HepG2 (cell line): ENCODE results near the gene FSIP1. TPM values are rescaled to one million over a fixed set of nuclear protein-coding genes. Genes with fewer than 3 reads are reported as not detected.

Source experiments
- ATAC-seq: fragments of 200-7000 bp; cut with Tn5 transposase; 3 replicates; pipeline ENCODE4 v1.9.1; 2020; ENCODE audit warnings: mild to moderate bottlenecking, moderate library complexity
- BruUV-seq: library from RNA; stranded (reverse); fragments of 400-500 nt; replicated peaks from 2 replicates; lab custom pipeline; 2021; lab: Mats Ljungman, UMichigan
- CTCF ChIA-PET: fragments of 300-600 bp; formaldehyde crosslinking; extraction: SDS; loops from one replicate; lab custom pipeline; 2021; ENCODE audit warnings: low total read pairs, inconsistent platforms, low intra/inter-chr PET ratio; lab: Yijun Ruan, JAX
- POLR2A ChIA-PET: fragments of 350-600 bp; sonication (Branson Sonifier 250); formaldehyde crosslinking; loops from one replicate; lab custom pipeline; 2020; ENCODE audit warnings: antibody characterized with exemption, inconsistent platforms; lab: Yijun Ruan, JAX
- DNase-seq: peaks from one replicate; pipeline ENCODE4 v3.0.0-alpha.2; 2015; ENCODE audit warnings: low spot score
- FAIRE-seq: peaks from 3 replicates; lab custom pipeline; 2011; peaks lifted over from hg19 to GRCh38; lab: Jason Lieb, UNC
- H2AFZ ChIP-seq: one replicate; pipeline ENCODE4 v1.6.1; 2011; ENCODE audit warnings: low read length, inconsistent platforms
- H3K27ac ChIP-seq: fragments of 300-600 bp; 3 replicates; pipeline ENCODE4 v1.8.0; 2011; ENCODE audit warnings: mixed run types, mild to moderate bottlenecking, mixed read lengths, low read length, inconsistent platforms; ENCODE audit not compliant: insufficient read depth; ENCODE audit errors: extremely low read length
- H3K27me3 ChIP-seq, 2 experiments: fragments of 200-600 bp in 1 of 2; 2 replicates in 1 of 2; 3 replicates in 1 of 2; pipeline versions ENCODE4 v1.6.0 to v1.8.0; 2011; ENCODE audit warnings: low read length in 2 of 2, mild to moderate bottlenecking in 2 of 2, moderate library complexity in 2 of 2, inconsistent platforms in 1 of 2; ENCODE audit not compliant: insufficient read depth in 2 of 2, control insufficient read depth in 1 of 2
- H3K36me3 ChIP-seq, 2 experiments: fragments of 200-600 bp in 1 of 2; replicated peaks in 1 of 2; 2 replicates in 1 of 2; 3 replicates in 1 of 2; pipeline versions ENCODE4 v1.5.1 to v1.8.0; 2011; ENCODE audit warnings: low read length in 2 of 2, inconsistent platforms in 1 of 2; ENCODE audit not compliant: insufficient read depth in 2 of 2, control insufficient read depth in 1 of 2
- H3K4me1 ChIP-seq: 2 replicates; pipeline ENCODE4 v1.5.1; 2012; ENCODE audit warnings: low read length, inconsistent platforms; ENCODE audit not compliant: insufficient read depth
- H3K4me2 ChIP-seq: 2 replicates; pipeline ENCODE4 v1.6.0; 2011; ENCODE audit warnings: low read depth, low read length, inconsistent platforms
- H3K4me3 ChIP-seq, 3 experiments: fragments of 200-600 bp in 1 of 3; sonication (generic), shearing (Covaris generic) in 1 of 3; replicated peaks in 1 of 3; 2 replicates each; pipeline ENCODE4 v1.5.1; 2011 to 2016; ENCODE audit warnings: low read length in 3 of 3, inconsistent platforms in 2 of 3, low read depth in 2 of 3, mild to moderate bottlenecking in 2 of 3, control low read depth in 1 of 3, mixed read lengths in 1 of 3; ENCODE audit not compliant: insufficient read depth in 1 of 3
- H3K79me2 ChIP-seq: one replicate; pipeline ENCODE4 v1.6.1; 2011; ENCODE audit warnings: low read length, inconsistent platforms; ENCODE audit not compliant: insufficient read depth
- H3K9ac ChIP-seq: 2 replicates; pipeline ENCODE4 v1.6.0; 2011; ENCODE audit warnings: mild to moderate bottlenecking, low read depth, low read length, inconsistent platforms; ENCODE audit not compliant: insufficient read depth
- H3K9me3 ChIP-seq: 2 replicates; pipeline ENCODE4 v1.5.1; 2012; ENCODE audit warnings: mild to moderate bottlenecking, low read length
- H4K20me1 ChIP-seq: 2 replicates; pipeline ENCODE4 v1.6.0; 2011; ENCODE audit warnings: inconsistent platforms, mild to moderate bottlenecking, low read length, moderate library complexity; ENCODE audit not compliant: insufficient read depth
- CAMTA2 ChIP-seq: sonication (generic); formaldehyde crosslinking; IDR thresholded peaks from 2 replicates; pipeline ENCODE4 v1.4.0; 2020; ENCODE audit warnings: mild to moderate bottlenecking, missing genetic modification reagents, borderline replicate concordance
- FLYWCH1 ChIP-seq: sonication (generic); formaldehyde crosslinking; IDR thresholded peaks from 2 replicates; pipeline ENCODE4 v1.8.1; 2023; ENCODE audit warnings: mild to moderate bottlenecking, missing genetic modification reagents
- HOMEZ ChIP-seq: IDR thresholded peaks from 2 replicates; pipeline ENCODE4 v1.6.1; 2016; ENCODE audit warnings: low read depth
- MED1 ChIP-seq: sonication (generic); formaldehyde crosslinking; IDR thresholded peaks from 2 replicates; pipeline ENCODE4 v1.4.0; 2020; ENCODE audit warnings: missing genetic modification reagents
- NCOA5 ChIP-seq: sonication (generic); formaldehyde crosslinking; IDR thresholded peaks from 2 replicates; pipeline ENCODE4 v1.4.0; 2020; ENCODE audit warnings: missing genetic modification reagents
- NRL ChIP-seq: sonication (generic); formaldehyde crosslinking; IDR thresholded peaks from 2 replicates; pipeline ENCODE4 v1.5.0; 2020; ENCODE audit warnings: missing genetic modification reagents, mild to moderate bottlenecking, moderate library complexity, borderline replicate concordance
- PITX1 ChIP-seq: sonication (generic); formaldehyde crosslinking; IDR thresholded peaks from 2 replicates; pipeline ENCODE4 v1.5.1; 2020; ENCODE audit warnings: mild to moderate bottlenecking, missing genetic modification reagents
- SP140L ChIP-seq: sonication (generic); formaldehyde crosslinking; IDR thresholded peaks from 2 replicates; pipeline ENCODE4 v1.4.0; 2020; ENCODE audit warnings: missing genetic modification reagents, borderline replicate concordance
- ZBTB25 ChIP-seq: IDR thresholded peaks from 2 replicates; pipeline ENCODE4 v1.6.1; 2018; ENCODE audit warnings: missing genetic modification reagents
- ZNF326 ChIP-seq: sonication (generic); formaldehyde crosslinking; IDR thresholded peaks from 2 replicates; pipeline ENCODE4 v1.4.0; 2020; ENCODE audit warnings: missing genetic modification reagents, borderline replicate concordance
- ZNF646 ChIP-seq: sonication (generic); formaldehyde crosslinking; IDR thresholded peaks from 2 replicates; pipeline ENCODE4 v1.9.0; 2021; ENCODE audit warnings: mild to moderate bottlenecking, missing genetic modification reagents
- ZNF768 ChIP-seq: sonication (generic); formaldehyde crosslinking; IDR thresholded peaks from 2 replicates; pipeline ENCODE4 v1.4.0; 2020; ENCODE audit warnings: missing genetic modification reagents
- WGBS: methylation state at CpG from one replicate; pipeline ENCODE4 v1.1.6; 2017; ENCODE audit warnings: low lambda C conversion rate; 5-methylcytosine and 5-hydroxymethylcytosine counted together
- in situ Hi-C: cut with HindIII; loops from 2 replicates; pipeline ENCODE4 v1.10.0; 2017; ENCODE audit warnings: low pct_unique_long_range_greater_than_20kb; ENCODE audit not compliant: extremely low pct_ligation_motif_present
- intact Hi-C: fragments of 100-400 bp; cut with micrococcal nuclease; formaldehyde crosslinking; loops from one replicate; pipeline ENCODE4 v1.10.0; 2022; ENCODE audit not compliant: unreplicated experiment
- polyA plus RNA-seq, 8 experiments: library from polyadenylated mRNA; depleted of rRNA in 3 of 8; stranded (reverse) in 7 of 8; unstranded in 1 of 8; fragments of >200 nt; fragmentation: Illumina TruSeq in 4 of 8; extraction: Trizol in 4 of 8; gene quantifications; 2 replicates each; pipeline versions ENCODE4 v1.2.1 to v1.2.3, GENCODE V29; 2011 to 2016; ENCODE audit warnings: low read depth in 4 of 8, missing spikeins in 1 of 8, mixed read lengths in 1 of 8; ENCODE audit not compliant: insufficient read depth in 1 of 8
- total RNA-seq, 5 experiments: library from RNA; depleted of rRNA; stranded (reverse); fragments of >200 nt; fragmentation: Illumina TruSeq; extraction: Trizol; gene quantifications; 2 replicates each; pipeline ENCODE4 v1.2.3, GENCODE V29; 2016; ENCODE audit warnings: low read depth in 1 of 5
- TF ChIP-seq, protein P1 (sequence below): sonication (generic); formaldehyde crosslinking; IDR thresholded peaks from 2 replicates; pipeline ENCODE4 v1.9.0; 2021; ENCODE audit warnings: missing genetic modification reagents, borderline replicate concordance

FSIP1 gene
- total and polyA plus RNA-seq, 2 of the 13 experiments (the other 11 are each of a cell fraction or from before 2014, with no cell fraction given), result 0.18 TPM; not detected in 1

DNA sequence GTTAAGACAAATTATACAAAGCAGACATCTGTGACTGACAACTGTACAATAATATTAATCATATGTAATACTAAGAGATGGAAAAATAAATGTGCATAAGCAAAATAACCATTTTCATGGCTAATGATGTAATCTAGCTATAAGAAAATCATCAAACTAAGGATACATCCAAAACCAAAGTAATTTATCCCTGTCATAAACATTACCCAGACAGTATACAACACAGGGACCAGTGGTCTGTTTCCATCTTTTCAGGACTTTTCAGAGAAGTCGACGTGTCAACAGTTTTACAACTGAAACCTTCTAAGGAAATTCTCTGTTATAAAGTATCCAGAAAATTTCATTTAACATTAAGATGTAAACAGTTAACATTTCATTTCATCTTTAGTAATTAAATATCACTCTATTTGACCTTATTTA lies 190.7 kb downstream of the FSIP1 start:
- intact Hi-C loops, result no loop called here
- no peak overlapping the region for H3K4me3 ChIP-seq
- DNase-seq (no peak), FAIRE-seq (no peak), ATAC-seq (no peak)
- H3K27ac ChIP-seq, result no peak overlapping the region
- H3K27me3 ChIP-seq, result no peaks in the 10 kb centered on the region
- H3K4me1 ChIP-seq, result peaks cover 7% of the 10 kb centered on the region; the same call in 1 of the 2 replicates
- ChIA-PET POLR2A (no interaction called here), CTCF (no interaction called here)
- in situ Hi-C loops, result no loop called here
- no peak overlapping the region for H3K4me2 ChIP-seq
- H3K36me3 ChIP-seq, result peaks cover 49 to 83% of the 10 kb centered on the region in 2 experiments
- no peaks in the 10 kb centered on the region; the same call in 1 of the 2 replicates for H4K20me1 ChIP-seq
- no peak overlapping the region for H3K9ac ChIP-seq
- BruUV-seq, result no TSS peak
- H3K79me2 ChIP-seq, result no peaks in the 10 kb centered on the region
- no peak overlapping the region for H2AFZ ChIP-seq
- H3K9me3 ChIP-seq, result no peaks in the 10 kb centered on the region
- WGBS, result 96% methylated on average over 2 of the region's 2 CpGs
- TF ChIP-seq ZBTB25, result no peak
- no peak for TF ChIP-seq NRL (CRISPR knock-in tag)
- TF ChIP-seq NCOA5 (CRISPR knock-in tag), result no peak
- TF ChIP-seq, protein P1, sequence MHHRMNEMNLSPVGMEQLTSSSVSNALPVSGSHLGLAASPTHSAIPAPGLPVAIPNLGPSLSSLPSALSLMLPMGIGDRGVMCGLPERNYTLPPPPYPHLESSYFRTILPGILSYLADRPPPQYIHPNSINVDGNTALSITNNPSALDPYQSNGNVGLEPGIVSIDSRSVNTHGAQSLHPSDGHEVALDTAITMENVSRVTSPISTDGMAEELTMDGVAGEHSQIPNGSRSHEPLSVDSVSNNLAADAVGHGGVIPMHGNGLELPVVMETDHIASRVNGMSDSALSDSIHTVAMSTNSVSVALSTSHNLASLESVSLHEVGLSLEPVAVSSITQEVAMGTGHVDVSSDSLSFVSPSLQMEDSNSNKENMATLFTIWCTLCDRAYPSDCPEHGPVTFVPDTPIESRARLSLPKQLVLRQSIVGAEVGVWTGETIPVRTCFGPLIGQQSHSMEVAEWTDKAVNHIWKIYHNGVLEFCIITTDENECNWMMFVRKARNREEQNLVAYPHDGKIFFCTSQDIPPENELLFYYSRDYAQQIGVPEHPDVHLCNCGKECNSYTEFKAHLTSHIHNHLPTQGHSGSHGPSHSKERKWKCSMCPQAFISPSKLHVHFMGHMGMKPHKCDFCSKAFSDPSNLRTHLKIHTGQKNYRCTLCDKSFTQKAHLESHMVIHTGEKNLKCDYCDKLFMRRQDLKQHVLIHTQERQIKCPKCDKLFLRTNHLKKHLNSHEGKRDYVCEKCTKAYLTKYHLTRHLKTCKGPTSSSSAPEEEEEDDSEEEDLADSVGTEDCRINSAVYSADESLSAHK, result no peak
- no peak for TF ChIP-seq ZNF326
- TF ChIP-seq MED1, result no peak
- no peak for TF ChIP-seq HOMEZ (CRISPR knock-in tag)
- no peak for TF ChIP-seq PITX1 (CRISPR knock-in tag)
- TF ChIP-seq FLYWCH1 (CRISPR knock-in tag), result no peak
- no peak for TF ChIP-seq SP140L (CRISPR knock-in tag)
- TF ChIP-seq ZNF646 (CRISPR knock-in tag), result no peak
- no peak for TF ChIP-seq CAMTA2 (CRISPR knock-in tag)
- no peak for TF ChIP-seq ZNF768 (CRISPR knock-in tag)
